HG03095 (cell line): Measurements from ENCODE around the gene GABRB1.
A peak's percentile ranks its signal among the peaks of the same experiment; 100 is the strongest.
"Not testable (repeated sequence)": the region's sequence is repeated elsewhere in the genome, so short reads cannot be mapped to it uniquely, and the experiment has no call there.

Experiments
- ATAC-seq: cut with Tn5 transposase; IDR thresholded peaks from one replicate; pipeline ENCODE4 v1.9.1; 2021; ENCODE audit warnings: moderate library complexity; ENCODE audit not compliant: unreplicated experiment

Gene GABRB1

DNA sequence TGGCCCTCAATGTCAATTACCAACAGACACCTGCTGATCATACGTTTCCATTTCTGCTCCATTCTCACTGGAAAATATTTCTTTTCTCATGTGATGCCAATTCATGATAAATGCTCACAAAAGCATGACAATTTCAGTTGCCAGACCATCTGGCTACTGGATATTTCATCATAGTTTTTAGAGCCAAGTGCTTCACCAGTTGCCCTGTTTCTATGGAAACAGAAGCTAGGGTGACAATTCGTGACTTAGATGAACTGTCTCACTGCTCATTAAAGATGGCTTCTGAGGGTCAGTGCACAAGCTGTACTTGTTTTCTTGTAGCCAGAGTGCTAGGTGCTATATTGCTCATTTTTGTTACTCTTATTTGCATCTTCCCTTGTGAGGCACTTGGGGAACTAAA lies 247.3 kb downstream of the GABRB1 start:
- ATAC-seq, result no peak

DNA sequence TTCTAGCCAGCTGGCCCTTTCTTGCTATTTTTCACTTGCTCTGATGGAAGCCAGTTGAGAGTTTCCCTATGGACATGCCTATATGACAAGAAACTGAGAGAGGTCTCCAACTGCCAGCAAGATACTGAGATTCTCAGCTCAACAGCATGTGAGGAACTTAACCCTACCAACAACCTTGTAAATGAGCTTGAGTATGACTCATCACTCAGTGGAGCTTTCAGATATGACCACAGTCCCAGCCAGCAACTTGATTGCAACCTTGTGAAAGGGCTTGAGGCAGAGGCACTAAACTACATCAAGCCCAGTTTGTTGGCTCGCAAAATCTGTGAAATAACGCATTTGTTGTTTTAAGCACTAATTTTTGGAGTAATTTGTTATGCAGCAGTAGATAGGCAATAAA lies 256.4 kb downstream of the GABRB1 start:
- ATAC-seq, result peak; percentile 86

DNA sequence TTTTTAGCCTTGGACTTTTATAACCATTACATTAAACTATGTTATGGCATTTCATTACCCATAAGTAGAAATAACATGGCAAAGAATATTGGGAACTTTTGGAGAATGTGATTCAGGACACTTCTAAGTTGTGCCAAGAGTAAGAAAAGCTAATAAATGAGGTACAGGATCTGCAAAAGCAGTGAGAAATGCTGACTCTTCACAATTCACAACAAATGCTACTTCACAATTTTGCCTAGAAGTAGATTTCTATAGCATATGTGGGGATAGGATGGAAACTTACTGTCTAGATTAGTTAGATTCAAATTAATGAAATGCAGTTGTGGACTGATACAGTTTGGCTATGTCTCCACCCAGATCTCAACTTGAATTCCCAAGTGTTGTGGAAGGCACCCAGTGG lies 258.4 kb downstream of the GABRB1 start:
- no peak for ATAC-seq

DNA sequence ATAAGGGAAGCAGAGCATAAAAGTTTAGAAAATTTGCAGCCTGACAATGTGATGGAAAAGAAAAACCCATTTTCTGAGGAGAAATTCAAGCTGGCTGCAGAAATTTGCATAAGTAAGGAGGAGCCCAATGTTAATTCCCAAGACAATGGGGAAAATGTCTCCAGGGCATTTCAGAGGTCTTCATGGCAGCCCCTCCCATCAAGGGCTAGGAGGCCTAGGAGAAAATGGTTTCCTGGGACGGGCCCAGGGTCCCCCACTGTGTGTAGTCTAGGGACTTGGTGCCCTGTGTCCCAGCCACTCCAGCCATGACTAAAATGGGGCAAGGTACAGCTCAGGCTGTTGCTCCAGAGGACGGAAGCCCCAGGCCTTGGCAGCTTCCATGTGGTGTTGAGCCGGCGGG lies 259.5 kb downstream of the GABRB1 start:
- not testable (repeated sequence) for ATAC-seq

DNA sequence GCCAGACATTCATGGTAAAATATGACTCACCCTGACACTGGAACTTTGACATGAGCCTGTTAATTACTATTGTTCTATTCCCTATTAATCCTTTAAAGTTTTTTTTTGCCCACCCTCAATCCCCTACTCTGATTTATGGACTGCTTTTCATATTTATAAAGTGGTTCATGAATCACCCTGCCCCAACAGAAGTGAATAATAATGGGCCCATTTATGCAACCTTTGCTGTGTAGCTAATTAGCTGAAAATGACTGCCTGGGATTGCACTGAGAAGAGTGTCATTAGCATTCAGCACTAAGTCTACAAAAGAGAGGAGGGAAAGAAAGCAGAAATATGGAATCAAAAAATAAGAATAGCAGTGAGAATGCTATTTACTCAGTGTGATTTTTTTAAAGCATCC lies 277.8 kb downstream of the GABRB1 start:
- no peak for ATAC-seq

GRCh38 chr4:47312170-47312569 lies 280.8 kb downstream of the GABRB1 start:
- no peak for ATAC-seq

DNA sequence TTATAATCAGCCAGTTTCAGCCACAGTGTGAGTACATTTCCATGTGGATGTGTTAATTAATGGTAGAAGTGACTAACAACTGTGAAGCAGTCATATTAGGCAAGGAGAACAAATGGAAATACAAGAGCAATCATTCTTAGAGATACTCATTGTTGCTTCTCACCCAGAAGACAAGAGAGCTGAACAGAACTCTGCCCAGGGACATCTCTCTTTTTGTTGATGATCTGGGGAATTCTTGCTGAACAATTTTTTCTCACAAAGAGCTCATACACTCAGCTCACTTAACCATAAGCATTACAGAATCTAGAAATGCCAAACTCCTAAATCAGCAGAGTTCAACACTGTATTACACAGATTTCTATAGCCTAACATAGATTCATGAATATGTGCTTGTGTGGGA lies 282.0 kb downstream of the GABRB1 start:
- ATAC-seq, result no peak

- ATAC-seq, result peak; percentile 61
Measured at GRCh38 chr4:47315346-47315745, 284.0 kb downstream of the GABRB1 start.

DNA sequence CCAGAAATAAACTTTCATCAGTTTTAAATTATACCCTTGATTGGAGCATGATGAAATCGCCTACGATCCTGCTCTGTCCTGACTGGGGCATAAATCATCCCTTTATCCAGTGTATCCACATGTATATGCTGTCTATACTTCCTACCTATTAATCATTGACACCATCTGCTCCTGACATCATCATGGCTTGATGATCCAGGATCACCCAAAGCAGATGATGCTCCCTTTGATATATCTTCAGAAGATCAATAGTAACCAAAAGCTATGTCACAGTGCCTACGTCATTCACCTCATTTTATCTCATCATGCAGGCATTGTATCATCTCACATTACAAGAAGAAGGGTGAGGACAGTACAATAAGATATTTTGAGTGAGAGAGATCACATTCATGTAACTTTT lies 294.7 kb downstream of the GABRB1 start:
- no peak for ATAC-seq

DNA sequence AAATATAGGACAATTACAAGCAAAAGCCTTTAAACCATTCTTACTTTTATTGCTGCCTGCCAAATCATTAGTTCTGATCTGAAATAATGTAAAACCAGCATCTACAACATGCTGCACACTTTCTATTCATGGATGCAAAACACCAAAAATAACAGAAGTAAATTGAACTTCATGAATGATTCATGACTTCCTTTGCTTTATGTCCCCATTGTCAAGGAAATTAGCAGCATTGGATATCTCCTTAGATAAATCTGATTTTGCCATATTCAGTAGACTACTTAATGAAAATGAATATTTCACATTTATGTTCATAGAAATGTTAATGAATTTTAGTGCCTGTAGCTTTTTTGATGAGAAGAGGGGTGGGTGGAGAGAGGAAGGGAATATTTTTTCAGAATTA lies 299.5 kb downstream of the GABRB1 start:
- no peak for ATAC-seq

- no peak for ATAC-seq
Measured at GRCh38 chr4:47334652-47335051, 303.3 kb downstream of the GABRB1 start.

DNA sequence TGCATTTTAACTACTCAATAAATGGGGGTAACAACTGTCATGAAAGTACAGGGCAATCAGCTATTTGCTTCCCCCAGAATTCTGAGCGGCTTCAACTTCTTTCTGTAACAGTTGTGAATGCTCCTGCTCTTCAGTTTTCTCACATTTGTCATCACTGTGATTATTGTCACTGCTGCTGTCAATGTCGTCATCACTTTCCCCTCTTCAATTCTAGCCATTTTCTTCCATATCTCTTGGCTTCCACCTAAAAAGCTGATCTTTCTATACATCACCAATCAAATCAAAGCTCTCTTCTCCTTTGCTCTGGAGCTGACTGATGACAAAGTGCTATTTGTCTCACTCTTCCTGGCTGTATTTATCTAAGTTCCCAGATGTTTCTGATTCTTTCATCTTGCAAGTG lies 306.5 kb downstream of the GABRB1 start:
- no peak for ATAC-seq

DNA sequence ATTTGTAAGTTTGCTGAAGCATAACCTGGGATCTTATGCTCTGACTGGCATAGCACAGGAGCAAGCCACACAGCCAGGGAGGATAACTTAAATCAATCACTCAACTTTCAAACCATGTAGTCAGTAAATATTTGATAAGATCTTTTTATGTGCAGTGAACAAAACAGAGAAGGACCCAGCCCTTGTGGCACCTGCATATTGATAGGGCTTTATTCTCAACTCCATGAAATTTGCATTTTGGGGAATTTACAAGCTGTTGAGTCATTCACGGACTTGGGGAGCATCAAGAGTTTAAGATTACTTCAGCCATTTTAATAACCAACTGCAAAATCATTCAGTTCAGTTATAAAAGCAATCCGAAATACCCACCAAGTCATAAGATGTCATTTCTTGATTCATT lies 309.5 kb downstream of the GABRB1 start:
- ATAC-seq, result no peak

DNA sequence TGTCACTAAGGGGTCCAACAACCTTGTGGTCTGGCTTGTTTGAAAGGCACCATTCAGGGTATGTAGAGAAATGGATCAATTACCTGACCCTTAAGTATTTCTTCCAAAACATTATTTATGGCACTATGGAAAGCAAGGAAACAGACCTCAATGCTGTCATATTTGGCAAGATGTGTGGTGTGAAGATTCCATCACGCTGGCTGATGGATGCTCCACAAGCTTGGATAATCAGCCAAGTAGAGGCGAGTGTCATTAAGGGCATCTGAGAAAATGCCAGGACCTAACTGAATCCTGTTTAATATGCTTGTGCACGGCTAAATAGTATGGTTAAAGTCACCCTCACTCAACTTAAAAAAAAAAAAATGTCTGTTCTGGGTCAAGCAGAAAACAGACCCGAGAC lies 311.4 kb downstream of the GABRB1 start:
- ATAC-seq, result no peak

- ATAC-seq, result no peak
Measured at GRCh38 chr4:47349326-47349725, 318.0 kb downstream of the GABRB1 start.

GRCh38 chr4:47355568-47355967 lies 324.2 kb downstream of the GABRB1 start:
- ATAC-seq, result no peak

- no peak for ATAC-seq
Measured at GRCh38 chr4:47359891-47360290, 328.5 kb downstream of the GABRB1 start.

GRCh38 chr4:47367761-47368160 lies 336.4 kb downstream of the GABRB1 start:
- no peak for ATAC-seq

DNA sequence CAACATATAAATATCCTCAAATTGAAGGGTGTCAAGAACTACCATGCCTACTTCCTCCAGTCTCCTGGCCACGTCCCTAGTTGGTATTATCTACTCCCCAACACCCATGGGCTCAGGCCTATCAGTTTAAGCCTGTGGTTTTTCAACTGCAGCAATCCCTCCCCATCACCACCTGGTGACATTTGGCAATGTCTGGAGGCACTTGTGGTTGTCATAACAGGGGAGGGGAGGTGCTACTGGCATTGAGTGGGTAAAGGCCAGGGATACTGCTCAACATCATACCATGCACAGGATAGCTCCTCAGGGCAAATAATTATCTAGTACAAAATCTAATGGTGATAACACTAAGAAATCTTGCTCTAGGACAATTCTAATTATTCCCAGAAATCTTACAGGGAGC lies 336.8 kb downstream of the GABRB1 start:
- ATAC-seq, result no peak

DNA sequence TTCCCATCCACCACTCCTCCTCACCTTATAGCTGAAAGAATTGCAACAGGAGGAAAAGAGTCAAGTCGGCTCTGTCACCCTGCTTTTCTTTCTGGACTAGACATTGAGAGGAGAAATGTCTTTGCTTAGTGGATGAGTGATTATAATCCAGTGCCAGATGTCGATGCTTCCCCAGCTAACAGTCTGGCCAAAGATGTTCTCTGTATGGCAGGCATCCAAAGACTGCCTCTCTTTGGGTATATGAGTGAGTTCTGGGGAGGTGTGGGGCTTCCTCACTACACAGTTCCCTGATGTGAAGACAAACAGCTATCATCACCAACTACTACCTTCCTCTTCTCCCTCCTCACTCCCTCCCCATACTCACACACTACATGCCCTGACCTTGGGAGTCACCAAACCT lies 341.2 kb downstream of the GABRB1 start:
- ATAC-seq, result no peak

DNA sequence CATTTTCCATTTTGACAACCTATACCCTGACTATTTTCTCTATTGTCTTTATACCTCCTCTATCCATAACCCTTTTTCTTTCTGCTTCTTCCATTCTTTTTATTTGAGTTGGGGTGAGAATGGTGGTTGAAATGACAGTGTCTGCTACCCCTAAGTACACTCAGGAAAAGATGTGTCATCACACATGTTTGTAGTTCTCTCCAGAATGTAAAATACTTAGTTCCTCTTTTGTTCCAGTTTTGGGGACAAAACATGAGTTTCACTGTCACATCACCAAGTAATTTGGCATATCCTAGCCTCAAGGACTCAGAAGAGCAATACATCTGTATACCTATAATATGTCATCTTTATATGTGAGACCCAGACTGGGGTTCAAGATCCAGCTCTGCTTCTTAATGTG lies 341.8 kb downstream of the GABRB1 start:
- ATAC-seq, result no peak

DNA sequence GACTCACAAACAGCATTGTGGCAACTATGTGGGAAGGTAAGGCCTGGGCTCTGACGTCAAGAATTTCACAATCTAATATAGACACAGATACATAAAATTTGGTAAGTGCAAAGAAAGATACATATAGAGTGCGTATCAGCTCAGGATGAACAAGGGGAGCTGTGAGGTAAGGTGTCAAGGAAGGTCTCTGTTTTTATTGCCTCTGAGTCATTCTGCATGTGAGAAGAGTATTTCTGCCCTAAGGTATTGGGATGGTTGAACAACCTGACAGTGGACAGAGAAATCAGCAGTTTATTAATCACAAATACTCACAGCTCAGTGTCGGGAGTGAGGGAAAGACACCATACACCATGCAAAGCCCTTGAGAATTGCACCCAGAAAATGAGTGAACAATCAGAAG lies 342.3 kb downstream of the GABRB1 start:
- ATAC-seq, result no peak

- no peak for ATAC-seq
Measured at GRCh38 chr4:47374477-47374876, 343.1 kb downstream of the GABRB1 start.

- not testable (repeated sequence) for ATAC-seq
Measured at GRCh38 chr4:47378021-47378530, 346.7 kb downstream of the GABRB1 start.
